ENCODE data around the gene ELOVL5.
"Not testable (repeated sequence)": the region's sequence is repeated elsewhere in the genome, so short reads cannot be mapped to it uniquely, and the experiment has no call there.

ELOVL5 gene

GRCh38 chr6:53318429-53318828 lies 30.3 kb downstream of the ELOVL5 start:
- Histone ChIP-seq H3K4ac (ENCODE audit: low read length) (no peak overlapping the region), H3K9me3 (replicated peaks in 1 of 2; ENCODE audit: control insufficient read depth in 2 of 2, insufficient read depth in 1 of 2, low read depth in 1 of 2, low read length in 2 of 2) (peaks cover 0 to 4% of the 10 kb centered on the region in 2 donors), H2BK12ac (ENCODE audit: low read length) (no peak overlapping the region), H2BK5ac (ENCODE audit: low read length) (no peak overlapping the region), H3K23ac (ENCODE audit: low read depth, low read length, poor library complexity) (no peak overlapping the region), H3K9ac (ENCODE audit: low read depth, low read length, poor library complexity) (no peak overlapping the region), H3K4me2 (ENCODE audit: insufficient read depth, low read length, poor library complexity, severe bottlenecking) (no peak overlapping the region), H2AK5ac (ENCODE audit: low read depth, low read length) (no peak overlapping the region), H4K91ac (ENCODE audit: low read depth, low read length, poor library complexity) (no peak overlapping the region), H3K18ac (ENCODE audit: low read length) (no peak overlapping the region), H3K14ac (ENCODE audit: low read length) (no peak overlapping the region), H2BK120ac (ENCODE audit: low read depth, low read length) (no peak overlapping the region), H2BK15ac (ENCODE audit: low read length) (no peak overlapping the region), H3K4me1 (ENCODE audit: control insufficient read depth in 2 of 2, insufficient read depth in 1 of 2, low read depth in 1 of 2, low read length in 2 of 2) (peaks cover 0 to 6% of the 10 kb centered on the region in 2 donors), H3K27me3 (ENCODE audit: control insufficient read depth in 3 of 3, insufficient read depth in 3 of 3, low read depth in 1 of 3, low read length in 3 of 3) (no peaks in the 10 kb centered on the region), H3K79me1 (ENCODE audit: low read depth, low read length) (no peaks in the 10 kb centered on the region), H4K8ac (ENCODE audit: low read depth, low read length) (no peak overlapping the region), H2AFZ (ENCODE audit: low read length) (no peak overlapping the region), H3K27ac (replicated peaks; ENCODE audit: low read length) (no peak overlapping the region), H3K4me3 (ENCODE audit: low read length in 2 of 2) (no peak overlapping the region), H3K36me3 (replicated peaks in 1 of 2; ENCODE audit: control insufficient read depth in 2 of 2, insufficient read depth in 2 of 2, low read length in 2 of 2) (peaks cover 0 to 25% of the 10 kb centered on the region in 2 donors)
- WGBS, 2 donors (ENCODE audit: extremely low coverage in 2 of 2, insufficient read length in 2 of 2, insufficient replicate concordance in 1 of 2), result no CpG with 5 or more reads among the region's 5 CpGs
- DNase-seq (ENCODE audit: low spot score), result no peak

GRCh38 chr6:53317861-53318260 lies 30.9 kb downstream of the ELOVL5 start:
- WGBS, 2 donors (ENCODE audit: extremely low coverage in 2 of 2, insufficient read length in 2 of 2, insufficient replicate concordance in 1 of 2), result no CpG with 5 or more reads among the region's 2 CpGs

GRCh38 chr6:53317299-53317698 lies 31.5 kb downstream of the ELOVL5 start:
- peaks cover 0 to 26% of the 10 kb centered on the region in 2 donors for H3K36me3 ChIP-seq (replicated peaks in 1 of 2; ENCODE audit: control insufficient read depth in 2 of 2, insufficient read depth in 2 of 2, low read length in 2 of 2)
- not testable (repeated sequence) for H2BK120ac ChIP-seq (ENCODE audit: low read depth, low read length); H4K91ac ChIP-seq (ENCODE audit: low read depth, low read length, poor library complexity); H3K23ac ChIP-seq (ENCODE audit: low read depth, low read length, poor library complexity); H2BK5ac ChIP-seq (ENCODE audit: low read length); H3K4me2 ChIP-seq (ENCODE audit: insufficient read depth, low read length, poor library complexity, severe bottlenecking); H2BK15ac ChIP-seq (ENCODE audit: low read length); H3K4ac ChIP-seq (ENCODE audit: low read length); H3K4me1 ChIP-seq (ENCODE audit: control insufficient read depth in 2 of 2, insufficient read depth in 1 of 2, low read depth in 1 of 2, low read length in 2 of 2); H2BK12ac ChIP-seq (ENCODE audit: low read length); H3K4me3 ChIP-seq (ENCODE audit: low read length in 2 of 2); H3K27me3 ChIP-seq (ENCODE audit: control insufficient read depth in 3 of 3, insufficient read depth in 3 of 3, low read depth in 1 of 3, low read length in 3 of 3); H3K27ac ChIP-seq (replicated peaks; ENCODE audit: low read length); H2AK5ac ChIP-seq (ENCODE audit: low read depth, low read length); H3K79me1 ChIP-seq (ENCODE audit: low read depth, low read length); H2AFZ ChIP-seq (ENCODE audit: low read length); DNase-seq (ENCODE audit: low spot score); H3K9me3 ChIP-seq (replicated peaks in 1 of 2; ENCODE audit: control insufficient read depth in 2 of 2, insufficient read depth in 1 of 2, low read depth in 1 of 2, low read length in 2 of 2); H3K14ac ChIP-seq (ENCODE audit: low read length); H4K8ac ChIP-seq (ENCODE audit: low read depth, low read length); H3K18ac ChIP-seq (ENCODE audit: low read length); H3K9ac ChIP-seq (ENCODE audit: low read depth, low read length, poor library complexity)
- WGBS, 2 donors (ENCODE audit: extremely low coverage in 2 of 2, insufficient read length in 2 of 2, insufficient replicate concordance in 1 of 2), result no CpG with 5 or more reads among the region's 8 CpGs

More at GRCh38 chr6:53317861-53318260, 30.9 kb downstream of the ELOVL5 start:
- DNase-seq (ENCODE audit: low spot score), result no peak
- H3K4me2 ChIP-seq (ENCODE audit: insufficient read depth, low read length, poor library complexity, severe bottlenecking), result no peak overlapping the region
- no peak overlapping the region for H2BK120ac ChIP-seq (ENCODE audit: low read depth, low read length)
- no peak overlapping the region for H2BK5ac ChIP-seq (ENCODE audit: low read length)
- no peak overlapping the region for H4K91ac ChIP-seq (ENCODE audit: low read depth, low read length, poor library complexity)
- no peaks in the 10 kb centered on the region for H3K79me1 ChIP-seq (ENCODE audit: low read depth, low read length)
- H3K4me1 ChIP-seq (ENCODE audit: control insufficient read depth in 2 of 2, insufficient read depth in 1 of 2, low read depth in 1 of 2, low read length in 2 of 2), result peaks cover 0 to 6% of the 10 kb centered on the region in 2 donors
- H3K9ac ChIP-seq (ENCODE audit: low read depth, low read length, poor library complexity), result no peak overlapping the region
- H3K27me3 ChIP-seq (ENCODE audit: control insufficient read depth in 3 of 3, insufficient read depth in 3 of 3, low read depth in 1 of 3, low read length in 3 of 3), result no peaks in the 10 kb centered on the region
- no peak overlapping the region for H2AK5ac ChIP-seq (ENCODE audit: low read depth, low read length)
- H3K4me3 ChIP-seq (ENCODE audit: low read length in 2 of 2), result no peak overlapping the region
- peaks cover 0 to 25% of the 10 kb centered on the region in 2 donors for H3K36me3 ChIP-seq (replicated peaks in 1 of 2; ENCODE audit: control insufficient read depth in 2 of 2, insufficient read depth in 2 of 2, low read length in 2 of 2)
- no peak overlapping the region for H3K27ac ChIP-seq (replicated peaks; ENCODE audit: low read length)
- H3K4ac ChIP-seq (ENCODE audit: low read length), result no peak overlapping the region
- no peak overlapping the region for H4K8ac ChIP-seq (ENCODE audit: low read depth, low read length)
- H3K14ac ChIP-seq (ENCODE audit: low read length), result no peak overlapping the region
- no peak overlapping the region for H2BK15ac ChIP-seq (ENCODE audit: low read length)
- no peak overlapping the region for H2AFZ ChIP-seq (ENCODE audit: low read length)
- H3K9me3 ChIP-seq (replicated peaks in 1 of 2; ENCODE audit: control insufficient read depth in 2 of 2, insufficient read depth in 1 of 2, low read depth in 1 of 2, low read length in 2 of 2), result peaks cover 0 to 4% of the 10 kb centered on the region in 2 donors
- H3K18ac ChIP-seq (ENCODE audit: low read length), result no peak overlapping the region
- H2BK12ac ChIP-seq (ENCODE audit: low read length), result no peak overlapping the region
- H3K23ac ChIP-seq (ENCODE audit: low read depth, low read length, poor library complexity), result no peak overlapping the region

- H2BK15ac ChIP-seq (ENCODE audit: low read length), result no peak overlapping the region
- no peak overlapping the region for H2AFZ ChIP-seq (ENCODE audit: low read length)
- no peak overlapping the region for H3K14ac ChIP-seq (ENCODE audit: low read length)
- no peak overlapping the region for H3K23ac ChIP-seq (ENCODE audit: low read depth, low read length, poor library complexity)
- no peak for DNase-seq (ENCODE audit: low spot score)
- peaks cover 0 to 33% of the 10 kb centered on the region in 2 donors for H3K36me3 ChIP-seq (replicated peaks in 1 of 2; ENCODE audit: control insufficient read depth in 2 of 2, insufficient read depth in 2 of 2, low read length in 2 of 2)
- H3K4me3 ChIP-seq (ENCODE audit: low read length in 2 of 2), result no peak overlapping the region
- H4K8ac ChIP-seq (ENCODE audit: low read depth, low read length), result no peak overlapping the region
- H2AK5ac ChIP-seq (ENCODE audit: low read depth, low read length), result no peak overlapping the region
- H2BK120ac ChIP-seq (ENCODE audit: low read depth, low read length), result no peak overlapping the region
- no peak overlapping the region for H3K4me2 ChIP-seq (ENCODE audit: insufficient read depth, low read length, poor library complexity, severe bottlenecking)
- no peaks in the 10 kb centered on the region for H3K27me3 ChIP-seq (ENCODE audit: control insufficient read depth in 3 of 3, insufficient read depth in 3 of 3, low read depth in 1 of 3, low read length in 3 of 3)
- H3K4ac ChIP-seq (ENCODE audit: low read length), result no peak overlapping the region
- H2BK12ac ChIP-seq (ENCODE audit: low read length), result no peak overlapping the region
- H3K18ac ChIP-seq (ENCODE audit: low read length), result no peak overlapping the region
- H4K91ac ChIP-seq (ENCODE audit: low read depth, low read length, poor library complexity), result no peak overlapping the region
- H3K79me1 ChIP-seq (ENCODE audit: low read depth, low read length), result no peaks in the 10 kb centered on the region
- H2BK5ac ChIP-seq (ENCODE audit: low read length), result no peak overlapping the region
- H3K4me1 ChIP-seq (ENCODE audit: control insufficient read depth in 2 of 2, insufficient read depth in 1 of 2, low read depth in 1 of 2, low read length in 2 of 2), result peaks cover 0 to 1% of the 10 kb centered on the region in 2 donors
- H3K9me3 ChIP-seq (replicated peaks in 1 of 2; ENCODE audit: control insufficient read depth in 2 of 2, insufficient read depth in 1 of 2, low read depth in 1 of 2, low read length in 2 of 2), result peaks cover 0 to 10% of the 10 kb centered on the region in 2 donors
- no peak overlapping the region for H3K27ac ChIP-seq (replicated peaks; ENCODE audit: low read length)
- no peak overlapping the region for H3K9ac ChIP-seq (ENCODE audit: low read depth, low read length, poor library complexity)
Measured at GRCh38 chr6:53316142-53316541, 32.6 kb downstream of the ELOVL5 start.
